GM21447 (cell line): ENCODE data around the gene ARHGAP26.

Experiments used
- ATAC-seq: cut with Tn5 transposase; IDR thresholded peaks from one replicate; pipeline ENCODE4 v1.9.1; 2021; ENCODE audit not compliant: unreplicated experiment

ARHGAP26 gene

DNA sequence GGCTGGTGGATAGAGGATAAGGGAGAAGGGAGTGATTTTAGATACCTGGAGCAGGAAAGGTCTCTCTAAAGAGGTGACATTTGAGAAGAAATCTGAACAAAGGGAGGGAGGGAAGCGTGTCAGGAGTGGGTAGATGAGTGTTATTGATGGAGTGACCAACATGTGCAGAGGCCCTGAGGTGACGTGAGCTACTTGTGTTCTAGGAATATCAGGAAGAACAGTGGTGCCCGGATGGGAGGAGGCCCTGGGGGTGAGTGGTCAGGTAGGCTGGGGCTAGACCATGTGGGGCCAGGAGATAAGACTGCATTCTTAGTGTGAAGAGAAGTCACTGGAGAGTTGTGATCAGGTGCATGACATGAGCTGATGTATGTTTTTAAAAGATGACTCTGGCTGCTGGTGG lies 256.2 kb downstream of the ARHGAP26 start:
- ATAC-seq = no peak

DNA sequence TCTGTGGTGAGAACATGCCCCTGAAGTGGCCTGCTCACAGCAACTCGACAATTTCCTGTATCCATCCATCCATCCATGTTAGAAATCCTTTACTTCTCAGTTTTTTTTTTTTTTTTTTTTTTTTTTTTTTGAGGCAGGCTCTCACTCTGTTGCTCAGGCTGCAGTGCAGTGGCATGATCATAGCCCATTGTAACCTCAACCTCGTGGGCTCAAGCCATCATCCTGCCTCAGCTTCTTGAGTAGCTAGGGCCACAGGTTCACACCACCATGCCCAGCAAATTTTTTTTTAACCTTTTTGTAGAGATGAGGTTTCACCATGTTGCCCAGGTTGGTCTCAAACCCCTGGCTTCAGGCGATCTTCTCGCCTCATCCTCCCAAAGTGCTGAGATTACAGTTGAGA lies 259.1 kb downstream of the ARHGAP26 start:
- no peak for ATAC-seq

DNA sequence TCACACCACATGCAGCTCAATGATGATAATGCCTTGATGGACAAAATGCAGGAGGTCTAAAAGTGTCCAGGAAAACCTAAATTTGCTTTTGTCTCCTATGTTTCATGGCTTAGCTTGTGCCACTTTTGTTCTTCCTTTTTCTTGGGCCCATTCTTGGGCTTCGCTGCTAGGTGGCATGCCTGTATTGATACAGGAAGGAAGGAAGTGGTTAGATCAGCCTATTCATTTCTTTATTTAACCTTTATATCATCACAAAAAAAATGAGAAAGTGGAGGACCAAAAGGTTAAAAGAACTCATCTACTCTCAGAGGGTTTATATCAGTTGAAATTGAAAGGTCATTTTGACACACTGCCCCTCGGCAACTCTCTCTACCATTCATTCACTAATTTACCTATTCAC lies 260.2 kb downstream of the ARHGAP26 start:
- ATAC-seq = no peak

DNA sequence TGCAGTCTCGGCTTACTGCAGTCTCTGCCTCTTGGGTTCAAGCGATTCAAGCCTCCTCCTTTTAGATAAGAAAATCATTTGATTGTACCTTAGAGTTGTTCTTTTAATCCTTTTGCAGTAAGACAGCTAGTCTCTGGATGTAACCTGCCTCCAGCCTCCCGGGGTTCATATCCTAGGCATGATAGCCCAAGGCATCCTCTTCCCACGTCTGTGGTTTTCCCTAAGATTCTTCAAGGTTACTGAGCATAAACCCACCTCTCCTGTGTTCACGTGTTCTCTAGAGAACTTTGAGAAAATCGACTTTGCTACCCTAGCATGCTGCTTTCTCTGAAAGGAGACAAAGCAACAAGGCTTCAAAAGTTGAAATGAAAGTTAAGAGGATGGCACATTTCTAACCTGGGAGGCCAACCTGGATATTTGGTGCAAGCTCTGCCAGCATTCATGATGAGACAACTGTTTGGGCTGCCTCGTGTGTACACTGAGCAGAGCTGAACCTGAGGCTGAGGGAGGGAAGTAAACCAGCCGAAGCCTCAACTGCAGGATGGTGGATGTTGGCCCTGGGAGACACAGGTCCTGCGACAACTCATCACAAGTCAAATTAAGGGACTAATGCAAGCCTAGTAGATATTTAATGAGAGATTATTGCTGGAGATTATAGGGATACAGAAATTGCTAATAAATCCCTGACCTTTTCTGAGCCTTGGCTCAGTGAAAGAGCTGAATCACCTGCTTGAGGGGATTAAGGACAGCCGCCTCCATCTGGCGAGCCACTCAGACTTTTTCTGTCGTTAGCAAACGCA lies 261.8 kb downstream of the ARHGAP26 start:
- no peak for ATAC-seq

DNA sequence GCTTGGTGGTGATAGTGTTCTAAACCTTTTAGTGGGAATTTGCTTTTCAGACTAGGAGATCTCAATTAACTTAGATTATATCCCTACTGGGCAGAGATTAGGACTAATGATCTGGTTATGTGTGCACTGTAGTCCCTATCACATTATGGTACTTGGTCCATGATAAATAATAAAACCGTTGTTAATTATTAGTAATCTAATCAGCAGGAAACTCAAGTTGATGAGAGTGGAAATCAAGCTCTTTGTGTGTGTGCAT lies 262.3 kb downstream of the ARHGAP26 start:
- no peak for ATAC-seq

DNA sequence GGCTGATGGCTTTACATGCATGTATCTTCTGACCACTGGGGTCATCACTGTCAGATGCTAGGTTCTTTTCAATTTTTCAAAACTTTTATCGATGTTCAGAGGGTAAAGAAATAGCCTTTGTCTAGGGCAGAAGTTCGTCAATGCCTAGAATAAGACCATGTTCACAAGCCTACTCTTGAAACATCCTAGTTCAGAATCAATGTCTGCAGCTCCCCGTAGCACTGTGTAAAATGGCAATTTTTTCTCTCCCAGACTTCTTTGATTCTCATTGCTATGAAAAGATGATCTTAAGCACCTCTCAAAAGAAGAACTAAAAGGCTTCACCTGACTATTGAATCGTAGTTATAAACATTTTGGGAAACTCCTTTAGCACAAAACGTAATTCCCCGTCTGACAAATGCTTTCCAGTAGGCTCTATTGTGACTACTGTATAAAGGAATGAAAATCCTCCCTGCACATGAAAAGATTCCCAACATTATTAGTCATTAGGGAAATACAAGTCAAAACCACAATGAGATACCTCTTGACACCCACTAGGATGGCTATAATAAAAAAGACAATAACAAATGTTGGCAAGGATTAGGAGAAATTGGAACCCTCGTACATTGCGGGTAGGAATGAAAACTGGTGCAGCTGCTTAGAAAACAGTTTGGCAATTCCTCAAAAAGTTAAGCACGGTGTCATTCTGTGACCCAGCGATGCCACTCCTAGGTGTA lies 263.5 kb downstream of the ARHGAP26 start:
- no peak for ATAC-seq

DNA sequence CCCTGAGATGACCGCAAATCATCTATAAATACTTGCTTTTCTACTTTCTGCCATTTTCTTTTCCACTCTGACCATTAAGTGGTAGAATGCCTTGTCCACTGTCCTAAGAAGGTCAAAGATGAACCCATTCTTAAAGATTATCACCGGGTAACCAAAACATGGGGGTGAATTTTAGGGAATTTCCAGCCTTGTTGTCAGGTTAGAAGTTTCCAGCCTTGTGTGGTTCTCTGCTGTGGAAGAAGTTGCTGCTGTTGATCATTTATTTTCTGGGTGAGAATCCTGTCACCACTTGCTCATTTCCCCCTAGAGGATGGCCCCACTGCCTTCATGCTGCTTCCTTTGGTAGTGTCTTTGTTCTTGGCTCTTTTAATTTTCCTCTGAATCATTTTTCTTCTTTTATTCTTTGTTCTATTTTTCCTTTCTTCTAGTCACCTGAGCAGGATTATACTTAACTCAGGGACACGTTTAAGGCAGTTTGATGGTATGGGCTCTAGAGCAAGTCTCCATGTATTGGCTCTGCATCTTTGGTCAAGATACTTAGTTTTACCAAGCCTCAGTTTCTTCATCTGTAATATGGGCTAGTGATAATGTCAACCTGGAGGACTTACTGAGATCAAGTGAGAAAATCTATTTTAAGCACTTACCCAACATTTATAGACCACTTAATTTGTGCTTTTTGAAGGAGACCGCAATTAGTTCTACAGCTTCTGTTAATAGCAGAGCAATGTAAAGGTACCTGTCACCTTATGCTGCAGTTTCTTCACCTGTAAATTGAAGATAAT lies 266.2 kb downstream of the ARHGAP26 start:
- ATAC-seq = no peak

DNA sequence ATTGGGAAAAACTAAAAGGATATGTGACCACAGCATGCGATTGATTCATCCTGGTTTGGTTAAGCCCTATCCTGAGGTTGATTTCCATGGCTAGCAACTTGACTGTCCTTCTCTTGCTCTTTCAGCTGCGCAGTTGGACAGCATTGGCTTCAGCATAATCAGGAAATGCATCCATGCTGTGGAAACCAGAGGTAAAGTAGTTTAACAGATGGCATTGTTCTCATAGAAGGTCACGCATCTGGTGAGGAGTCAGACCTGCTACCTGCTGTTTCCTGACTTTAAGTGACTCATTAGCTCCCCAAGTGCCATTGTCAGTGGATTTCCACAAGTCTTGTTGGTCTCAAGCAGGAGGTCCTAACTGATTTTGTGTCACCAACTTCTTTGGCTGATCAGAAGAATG lies 266.9 kb downstream of the ARHGAP26 start:
- ATAC-seq = no peak

DNA sequence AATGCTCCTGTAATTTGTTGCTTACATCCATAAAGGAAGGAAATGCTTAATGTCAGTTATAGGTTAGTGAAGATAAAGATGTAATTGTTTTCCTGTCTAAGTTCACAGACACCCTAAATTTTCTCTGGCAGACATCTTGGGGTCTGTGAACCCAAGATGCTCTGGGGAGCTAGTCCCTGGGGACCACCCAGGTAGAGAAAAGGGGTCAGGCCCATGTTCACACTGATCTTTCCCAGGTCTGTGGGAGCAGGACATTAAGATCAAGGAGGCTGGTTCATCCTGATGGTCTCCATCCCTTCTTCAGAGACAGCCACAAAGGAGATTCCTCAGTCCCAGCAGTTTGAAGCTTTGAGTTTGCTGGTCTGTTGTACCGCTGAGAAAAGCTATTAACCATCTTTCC lies 267.5 kb downstream of the ARHGAP26 start:
- ATAC-seq = no peak

DNA sequence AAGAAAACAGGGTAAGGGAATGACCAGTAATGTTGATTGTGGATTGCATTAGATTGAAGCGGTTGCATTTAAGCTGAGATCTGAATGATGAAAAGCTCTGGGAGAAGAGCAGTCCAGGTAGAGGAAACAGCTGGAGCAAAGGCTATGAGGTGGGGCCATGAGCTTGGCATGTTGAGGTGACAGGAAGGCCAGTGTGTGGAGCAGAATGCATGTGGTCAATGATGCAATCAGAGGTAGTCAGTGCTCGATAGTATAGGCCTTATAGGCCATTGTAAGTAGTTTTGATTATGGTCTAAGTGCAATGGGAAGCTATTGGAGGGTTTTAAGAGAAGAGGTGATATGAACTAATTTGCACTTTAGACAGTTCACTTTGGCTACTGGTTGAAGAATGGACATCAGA lies 270.4 kb downstream of the ARHGAP26 start:
- no peak for ATAC-seq

DNA sequence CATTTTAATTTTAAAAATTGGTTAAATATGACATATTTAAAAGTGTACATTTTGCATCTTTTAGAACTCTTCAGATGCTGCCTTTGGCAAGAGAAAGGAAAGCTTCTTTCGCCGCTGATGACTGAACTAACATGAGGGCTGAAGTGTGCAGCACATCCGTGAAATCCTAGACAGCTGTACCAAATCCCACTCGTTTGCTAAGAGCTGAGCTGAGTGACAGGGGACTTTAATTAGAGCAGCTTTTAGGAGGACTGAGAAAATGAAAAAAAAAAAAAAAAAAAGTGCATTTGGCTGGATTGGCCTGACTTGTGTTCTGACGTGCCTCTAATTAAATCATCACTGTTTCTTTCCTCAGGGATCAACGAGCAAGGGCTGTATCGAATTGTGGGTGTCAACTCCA lies 271.3 kb downstream of the ARHGAP26 start:
- no peak for ATAC-seq

DNA sequence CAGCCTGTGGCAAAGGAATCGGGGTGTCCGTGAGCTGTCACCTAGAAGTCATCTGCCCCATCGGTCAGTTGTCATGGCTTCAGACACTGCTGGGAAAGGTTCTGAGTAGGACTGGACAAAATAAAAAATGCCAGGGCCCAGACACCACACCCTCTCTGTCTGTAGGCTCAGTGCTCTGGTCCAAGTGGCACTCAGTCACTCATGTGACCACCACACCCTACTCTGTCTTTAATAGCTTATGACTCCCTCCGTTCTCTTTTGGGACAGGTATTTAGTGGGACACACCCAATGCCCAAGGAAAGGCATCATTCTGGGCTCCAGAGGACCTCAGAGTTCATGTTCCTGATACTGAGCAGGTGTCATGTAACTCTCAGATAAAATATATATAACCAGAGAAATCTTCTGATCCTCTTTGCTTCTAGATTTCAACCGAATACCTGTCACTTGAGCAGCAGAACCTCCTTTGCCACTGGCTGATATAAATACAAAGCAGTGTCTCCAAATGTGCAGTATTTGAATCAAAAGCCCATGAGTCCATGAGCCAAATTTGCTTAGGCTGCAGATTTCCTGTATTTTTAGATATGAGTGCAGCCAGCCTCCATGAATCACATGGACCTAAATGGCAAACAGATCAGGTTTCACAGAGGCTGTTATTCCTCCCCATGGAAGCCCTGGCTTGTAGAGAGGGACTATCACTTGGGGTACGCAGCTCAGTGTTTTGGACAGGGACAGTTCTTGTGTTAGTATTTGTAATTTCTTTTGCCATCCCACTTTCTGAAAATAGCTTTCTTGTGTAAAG lies 272.0 kb downstream of the ARHGAP26 start:
- no peak for ATAC-seq

DNA sequence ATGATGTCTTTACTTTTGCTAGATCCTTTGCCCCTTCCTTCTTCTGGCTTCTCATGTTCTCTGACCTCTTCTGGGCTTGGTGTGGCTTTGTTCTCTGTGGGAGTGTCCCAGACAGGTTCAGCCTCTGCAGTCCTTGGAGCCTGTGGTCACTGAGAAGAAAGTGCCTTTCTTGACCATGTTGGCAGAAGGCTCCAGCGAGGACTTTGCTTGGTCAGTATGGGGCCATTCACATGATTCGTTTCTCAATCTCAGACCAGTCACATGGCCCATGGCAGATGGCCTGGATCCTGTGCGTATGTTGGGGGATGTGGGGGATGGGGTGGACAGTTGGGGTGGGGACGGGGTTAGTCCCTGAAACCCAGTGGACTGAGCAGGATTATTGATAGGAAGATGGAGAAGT lies 274.1 kb downstream of the ARHGAP26 start:
- ATAC-seq = no peak

DNA sequence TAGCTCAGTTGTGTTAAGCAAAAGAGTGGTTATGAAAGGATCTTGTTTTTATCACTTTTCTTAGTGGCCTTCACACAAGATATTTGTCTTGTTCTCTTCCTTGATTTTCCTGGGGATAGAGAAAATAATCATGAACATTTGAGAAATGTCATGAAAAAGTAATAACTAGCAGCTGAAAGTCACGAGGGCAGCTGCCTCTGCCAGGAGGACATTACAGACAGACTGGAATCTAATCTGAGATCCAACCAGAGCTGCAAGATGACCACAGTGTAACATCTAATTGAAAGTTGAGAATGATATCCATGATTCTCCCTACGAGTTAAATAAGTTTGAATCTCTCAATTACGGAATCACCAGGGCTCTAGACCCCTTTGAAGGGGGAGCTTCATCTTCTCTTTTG lies 274.9 kb downstream of the ARHGAP26 start:
- ATAC-seq = no peak

DNA sequence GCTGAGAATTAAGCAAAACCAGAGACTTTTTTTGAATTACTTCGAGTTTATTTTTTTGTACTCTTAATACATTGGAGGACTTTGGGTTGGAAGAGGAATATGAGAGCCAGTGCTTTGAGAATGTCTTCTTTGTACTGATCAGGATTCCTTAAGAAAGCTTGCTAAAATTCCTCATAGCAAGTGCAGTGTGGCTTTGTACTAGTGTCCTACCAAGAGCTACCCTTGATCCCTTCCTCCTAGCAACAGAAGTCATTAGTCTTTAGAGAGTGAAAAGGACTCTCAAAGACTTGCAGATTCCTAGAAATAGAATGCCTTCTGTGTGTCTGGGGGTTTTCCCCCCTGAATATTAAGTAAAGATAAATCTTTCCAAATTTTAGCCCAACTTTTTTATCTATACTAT lies 276.1 kb downstream of the ARHGAP26 start:
- no peak for ATAC-seq

DNA sequence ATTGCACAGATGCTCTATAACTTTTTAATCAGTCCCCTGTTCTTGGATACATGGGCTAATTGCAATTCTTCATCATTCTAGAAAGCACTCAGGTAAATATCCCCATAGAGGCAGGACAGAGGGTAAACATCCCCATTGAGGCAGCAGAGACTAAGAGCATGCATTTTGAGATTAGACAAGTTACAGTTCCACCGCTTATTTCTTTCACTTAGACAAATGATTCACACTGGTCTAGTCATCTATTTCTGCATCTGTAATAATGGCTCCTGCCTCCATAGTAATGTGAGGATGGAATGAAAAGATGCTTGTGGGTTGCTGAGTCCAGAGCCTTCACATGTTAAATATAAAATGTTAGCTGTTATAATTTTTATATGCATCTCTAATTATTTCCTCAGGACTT lies 276.9 kb downstream of the ARHGAP26 start:
- ATAC-seq = no peak

DNA sequence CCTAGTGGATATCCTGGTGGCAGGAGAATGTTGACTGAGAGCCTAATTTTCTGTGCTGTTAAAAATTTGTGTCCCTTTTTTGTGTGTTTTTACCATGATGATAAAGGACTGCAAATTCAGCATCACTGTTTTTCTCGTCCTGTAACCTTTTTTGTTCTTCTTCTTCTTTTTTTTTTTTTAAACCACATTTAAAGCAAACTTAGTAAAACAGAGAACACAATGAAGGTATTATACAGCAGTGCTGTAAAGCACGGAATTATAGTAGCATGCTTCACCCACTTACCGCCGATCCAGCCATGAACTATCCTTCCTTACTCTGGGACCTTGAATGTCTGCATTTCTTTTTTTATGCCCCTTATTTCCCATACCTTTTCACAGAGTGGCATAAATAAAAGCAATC lies 280.0 kb downstream of the ARHGAP26 start:
- no peak for ATAC-seq

DNA sequence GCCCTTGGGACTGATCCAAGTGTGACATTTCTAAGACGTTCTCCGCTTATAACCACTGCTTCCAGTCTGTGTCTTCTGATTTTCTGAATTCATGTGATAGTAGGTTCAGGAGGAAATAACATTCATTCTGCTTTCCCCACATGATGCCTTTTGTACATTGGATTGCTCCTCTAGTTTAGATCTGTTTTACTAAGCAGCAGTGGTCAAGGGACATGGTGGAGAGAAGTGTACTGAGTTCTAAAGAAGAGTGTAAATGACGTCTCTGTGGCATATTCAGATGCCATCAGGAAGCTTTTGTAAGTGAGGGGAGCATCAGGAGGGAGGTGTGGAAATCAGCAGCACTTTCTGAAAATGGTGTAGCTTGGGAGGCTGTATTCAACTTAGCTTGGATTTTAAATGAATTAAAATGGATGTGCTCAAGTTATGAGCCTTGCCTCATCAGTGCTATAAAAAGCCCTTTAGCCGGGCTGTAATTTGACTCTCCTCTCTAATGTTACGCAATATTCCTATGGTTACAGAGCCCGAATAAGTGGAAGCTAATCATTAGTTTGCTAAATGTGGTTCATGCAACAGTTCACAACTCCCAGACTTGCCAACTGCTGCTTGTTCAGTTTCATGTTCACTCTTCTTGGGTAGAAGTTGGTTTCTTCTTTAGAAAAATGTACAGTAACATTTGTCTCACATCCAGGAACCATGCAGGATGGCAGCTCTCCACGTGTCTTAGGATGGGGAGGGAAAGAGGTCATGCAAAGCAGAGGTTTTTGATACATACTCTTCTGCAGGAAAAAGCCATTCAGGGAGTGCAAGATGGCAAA lies 281.3 kb downstream of the ARHGAP26 start:
- no peak for ATAC-seq

DNA sequence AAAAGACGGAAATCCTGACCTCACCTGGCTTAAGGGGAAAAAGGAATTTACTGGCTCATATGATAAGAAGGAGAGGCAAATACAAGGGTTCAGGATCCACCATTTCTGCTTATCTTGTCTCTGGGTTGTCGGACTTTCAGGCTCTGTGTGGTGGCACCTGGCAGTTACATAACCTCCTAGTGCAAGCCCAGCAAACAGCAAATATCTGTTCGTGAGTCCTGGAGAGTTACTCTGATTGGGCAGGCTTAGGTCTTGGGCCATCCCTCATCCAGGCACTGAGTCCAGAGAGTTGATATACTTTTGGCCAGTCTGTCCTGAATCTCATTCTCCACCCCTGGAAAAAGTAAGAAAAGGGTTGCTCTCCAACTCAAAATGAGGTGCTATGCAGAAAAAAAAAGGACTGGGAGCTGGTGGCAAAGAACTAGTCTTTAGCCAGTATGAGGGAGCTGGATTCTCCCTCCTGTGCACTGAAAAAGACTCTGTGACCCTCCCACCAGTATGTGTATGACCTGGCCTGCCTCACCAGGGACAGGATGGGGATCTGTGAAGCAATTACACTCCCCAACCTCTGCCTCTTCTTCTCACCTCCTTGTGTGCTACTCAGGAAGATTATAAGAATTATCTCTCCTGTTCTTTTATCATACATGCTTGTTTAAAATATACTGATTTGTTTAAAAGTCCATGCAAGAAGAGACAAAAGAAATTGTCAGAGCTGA lies 282.9 kb downstream of the ARHGAP26 start:
- ATAC-seq = no peak

DNA sequence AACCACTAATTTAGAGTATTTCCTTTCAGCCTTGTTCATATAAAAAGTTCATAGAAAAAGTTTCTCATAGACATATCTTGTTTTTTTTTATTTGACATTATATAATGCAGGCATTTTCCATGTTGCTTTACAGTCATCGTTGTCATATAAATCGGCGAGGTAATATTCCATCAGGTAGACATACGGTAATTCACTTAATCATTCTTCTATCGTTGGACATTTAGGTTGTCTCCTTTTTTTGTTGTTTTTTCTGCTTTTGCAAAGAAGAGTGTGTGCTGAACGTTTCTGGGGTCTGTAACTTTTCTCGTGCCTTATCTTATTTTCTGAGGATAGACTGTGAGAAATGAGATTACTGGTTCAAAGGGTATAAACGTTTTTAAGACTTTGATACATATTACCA lies 283.6 kb downstream of the ARHGAP26 start:
- no peak for ATAC-seq
